IgD-negative memory B cell (primary cell): Measurements from ENCODE around the gene INKA2. TPM values are rescaled to one million over a fixed set of nuclear protein-coding genes. Genes with fewer than 3 reads are reported as not detected.

Experiments used
- H3K27ac Mint-ChIP-seq, 3 donors: one replicate each; pipeline ENCODE4 v1.8.0; 2020 to 2022; ENCODE audit warnings: mild to moderate bottlenecking in 3 of 3, mixed read lengths in 3 of 3, moderate library complexity in 1 of 3
- H3K27me3 Mint-ChIP-seq: one replicate; pipeline ENCODE4 v1.8.0; 2021; ENCODE audit warnings: mixed read lengths
- H3K36me3 Mint-ChIP-seq: one replicate; pipeline ENCODE4 v1.8.0; 2020; ENCODE audit warnings: mild to moderate bottlenecking, mixed read lengths
- H3K4me1 Mint-ChIP-seq, 3 donors: one replicate each; pipeline ENCODE4 v1.8.0; 2020 to 2022; ENCODE audit warnings: mixed read lengths in 3 of 3, mild to moderate bottlenecking in 1 of 3
- H3K4me3 Mint-ChIP-seq, 4 donors: one replicate each; pipeline ENCODE4 v1.8.0; 2020 to 2022; ENCODE audit warnings: mild to moderate bottlenecking in 4 of 4, mixed read lengths in 4 of 4, moderate library complexity in 3 of 4
- H3K9me3 Mint-ChIP-seq, 3 donors: one replicate each; pipeline ENCODE4 v1.8.0; 2020 to 2021; ENCODE audit warnings: mixed read lengths in 3 of 3, mild to moderate bottlenecking in 1 of 3
- polyA plus RNA-seq: library from polyadenylated mRNA; unstranded; fragments of 300-500 nt; fragmentation: Illumina TruSeq; gene quantifications from one replicate; pipeline ENCODE4 v1.2.3, GENCODE V29; 2021

INKA2 gene
- polyA plus RNA-seq, 1 donor from 2014 or later, result 1.3 TPM

DNA sequence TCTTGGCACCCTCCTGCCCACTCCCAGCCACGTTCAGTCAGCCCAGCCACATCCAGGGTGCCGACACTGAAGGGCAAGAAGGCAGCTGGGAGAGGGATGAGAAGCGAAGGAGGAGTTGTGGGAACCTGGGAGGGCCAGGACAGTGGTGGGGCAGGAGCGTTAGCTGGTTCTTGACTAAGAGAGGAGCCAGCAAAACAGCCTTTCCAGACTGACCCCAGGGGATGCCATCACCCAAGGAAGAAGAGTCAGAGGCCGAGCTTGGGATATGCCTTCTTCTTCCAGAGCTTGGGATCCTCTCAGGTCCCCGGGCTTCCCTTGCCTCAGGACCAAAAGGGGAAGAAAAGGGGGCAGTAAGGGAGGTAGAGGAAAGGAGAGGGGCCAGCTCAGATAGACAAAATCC is 7.2 kb downstream of the INKA2 start:
- Mint-ChIP-seq H3K4me3 (no peak overlapping the region), H3K27me3 (no peaks in the 10 kb centered on the region), H3K4me1 (peaks cover 0 to 4% (median 0%) of the 10 kb centered on the region in 3 donors), H3K9me3 (no peaks in the 10 kb centered on the region), H3K36me3 (no peaks in the 10 kb centered on the region), H3K27ac (no peak overlapping the region)

DNA sequence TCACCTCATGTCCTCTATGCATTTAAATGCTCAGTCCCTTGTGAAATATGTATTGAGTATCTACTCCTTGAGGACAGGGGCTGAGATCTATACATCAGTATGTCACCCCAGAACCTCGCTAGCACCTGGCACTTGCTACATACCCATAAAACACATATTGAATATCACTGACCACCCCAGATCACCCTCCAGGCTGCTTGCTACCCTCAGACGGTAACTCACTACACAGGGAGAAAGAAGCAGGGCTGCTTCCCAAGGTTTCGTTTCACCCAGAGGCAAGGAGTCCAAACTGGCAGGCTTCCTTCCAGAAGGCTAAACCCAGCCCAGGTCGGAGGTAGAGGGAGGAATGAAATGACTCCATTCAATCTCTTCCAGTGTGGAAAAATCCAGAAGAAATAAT is 8.5 kb downstream of the INKA2 start:
- Mint-ChIP-seq H3K4me1 (peaks cover 0 to 4% (median 0%) of the 10 kb centered on the region in 3 donors), H3K9me3 (no peaks in the 10 kb centered on the region), H3K36me3 (no peaks in the 10 kb centered on the region), H3K4me3 (no peak overlapping the region), H3K27ac (no peak overlapping the region), H3K27me3 (no peaks in the 10 kb centered on the region)

DNA sequence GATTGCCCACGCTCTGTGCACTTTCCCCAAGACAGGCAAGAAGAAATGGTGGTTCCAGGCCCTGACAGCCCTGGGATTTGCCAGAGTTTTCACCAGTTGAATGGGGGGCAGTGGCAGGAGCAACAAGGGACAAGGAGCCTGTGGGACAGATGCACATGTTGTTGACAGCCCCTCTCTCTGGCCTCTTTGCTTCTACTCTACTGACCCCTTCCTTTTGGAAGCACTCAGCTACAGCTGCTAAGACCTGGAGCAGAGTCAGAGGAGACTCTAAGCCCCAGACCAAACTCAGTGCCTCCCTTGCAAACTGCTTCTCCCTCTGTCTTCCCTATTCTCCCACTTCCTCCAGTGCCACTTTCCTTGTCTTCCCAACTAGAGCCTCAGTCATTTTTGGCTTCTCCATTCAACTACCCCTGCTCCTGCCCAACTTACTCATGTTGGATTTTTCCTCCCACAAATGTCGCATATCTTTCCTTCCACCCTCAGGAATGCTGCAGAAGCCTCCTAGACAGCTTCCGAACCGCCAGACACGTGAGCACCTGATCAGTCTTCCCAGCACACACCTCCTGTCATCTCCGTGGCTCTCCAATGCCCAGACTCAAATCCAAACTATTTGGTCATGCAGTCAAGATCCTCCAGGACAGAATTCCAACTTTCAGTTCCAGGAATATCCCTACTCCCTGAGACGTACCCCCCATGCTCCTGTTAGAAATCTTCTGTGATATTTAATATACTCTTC is 9.1 kb downstream of the INKA2 start:
- Mint-ChIP-seq H3K4me3 (peak overlapping the region in 1 of 4 donors; percentile 20), H3K9me3 (no peaks in the 10 kb centered on the region), H3K27me3 (no peaks in the 10 kb centered on the region), H3K4me1 (peaks cover 0 to 4% (median 0%) of the 10 kb centered on the region in 3 donors), H3K36me3 (no peaks in the 10 kb centered on the region), H3K27ac (no peak overlapping the region)

DNA sequence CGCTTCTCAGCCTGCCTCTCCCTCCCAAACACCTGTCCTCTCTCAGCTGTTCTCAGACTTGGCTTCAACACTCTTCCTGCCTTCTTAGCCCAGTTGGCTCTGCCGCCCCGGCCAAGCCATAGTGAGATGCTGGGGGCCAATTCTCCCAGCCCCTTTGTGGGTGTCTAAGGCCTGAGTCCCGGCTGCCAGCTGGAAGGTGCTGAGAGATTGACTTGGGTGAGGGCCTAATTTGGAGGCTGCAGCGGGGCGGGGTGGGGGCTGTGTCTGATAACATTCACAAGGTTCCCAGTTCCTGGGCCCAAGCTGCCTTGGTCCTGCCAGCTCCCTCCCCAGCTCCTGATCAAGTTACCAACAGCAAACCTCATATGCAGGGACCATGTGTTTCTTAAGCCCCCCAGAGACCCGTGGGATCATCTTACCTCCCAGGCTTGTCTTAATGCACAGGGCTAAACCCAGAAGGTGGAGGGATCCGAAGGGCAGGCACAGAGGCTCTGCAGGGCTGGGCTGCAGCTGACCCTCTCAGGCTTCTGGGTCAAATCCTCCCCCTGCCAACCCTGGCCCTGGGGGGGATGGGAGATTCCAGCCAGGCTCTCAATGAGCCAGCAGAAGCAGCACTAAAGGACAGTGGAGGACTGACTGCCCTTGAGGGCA is 9.8 kb downstream of the INKA2 start:
- Mint-ChIP-seq H3K27ac (no peak overlapping the region), H3K9me3 (no peaks in the 10 kb centered on the region), H3K4me1 (peaks cover 1 to 4% (median 3%) of the 10 kb centered on the region in 3 donors), H3K4me3 (no peak overlapping the region), H3K27me3 (no peaks in the 10 kb centered on the region), H3K36me3 (no peaks in the 10 kb centered on the region)

DNA sequence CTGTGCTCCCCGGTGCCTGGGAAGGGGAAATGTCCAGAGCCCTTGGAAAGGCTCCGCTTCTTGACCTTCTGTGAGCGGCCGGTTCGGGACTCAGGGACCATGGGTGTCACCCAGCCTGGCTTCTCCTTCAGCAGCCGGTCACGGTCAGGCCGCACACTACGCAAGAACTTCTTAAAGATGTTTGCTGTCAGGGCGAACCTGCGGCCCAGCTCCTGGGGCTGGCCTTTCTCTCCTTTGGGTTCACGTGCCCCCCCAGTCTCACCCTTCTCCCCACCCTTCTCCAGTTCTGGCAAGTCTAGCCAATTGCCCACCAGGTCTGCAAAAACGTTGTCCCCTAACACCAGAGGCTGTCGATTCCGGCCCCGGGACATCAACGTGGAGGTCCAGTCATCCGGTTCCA is 12.1 kb downstream of the INKA2 start:
- H3K9me3 Mint-ChIP-seq, result no peaks in the 10 kb centered on the region
- no peak overlapping the region for H3K4me3 Mint-ChIP-seq
- no peaks in the 10 kb centered on the region for H3K36me3 Mint-ChIP-seq

DNA sequence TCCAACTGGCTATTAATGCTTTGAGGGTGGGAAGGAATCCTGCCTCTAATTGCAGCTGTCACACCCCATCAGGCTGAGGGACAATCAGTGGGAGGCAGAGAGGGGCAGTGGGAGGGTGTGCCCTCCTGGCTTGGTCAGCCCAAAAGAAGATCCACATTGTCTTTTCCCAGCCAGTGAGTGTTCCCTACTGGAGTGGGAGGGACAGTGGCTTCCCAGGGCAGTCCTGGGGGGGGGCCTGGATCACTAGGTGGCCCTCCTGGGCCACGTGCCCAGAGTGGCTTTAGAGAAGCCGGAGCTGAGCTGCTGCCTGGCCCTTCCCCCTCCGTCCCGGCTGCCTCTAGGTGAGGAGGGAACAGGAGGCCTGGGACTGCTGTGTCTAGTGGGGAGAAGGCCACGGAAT is 14.0 kb downstream of the INKA2 start:
- H3K9me3 Mint-ChIP-seq, result no peaks in the 10 kb centered on the region
- peaks cover 14 to 21% (median 15%) of the 10 kb centered on the region in 3 donors for H3K4me1 Mint-ChIP-seq
- no peaks in the 10 kb centered on the region for H3K27me3 Mint-ChIP-seq
- peak overlapping the region in 2 of 3 donors; percentile 31 to 43 for H3K27ac Mint-ChIP-seq
- no peaks in the 10 kb centered on the region for H3K36me3 Mint-ChIP-seq
- H3K4me3 Mint-ChIP-seq, result no peak overlapping the region

More for the DNA sequence above, 12.1 kb downstream of the INKA2 start:
- Mint-ChIP-seq H3K27ac (no peak overlapping the region), H3K27me3 (no peaks in the 10 kb centered on the region), H3K4me1 (peaks cover 10 to 16% (median 15%) of the 10 kb centered on the region in 3 donors)

DNA sequence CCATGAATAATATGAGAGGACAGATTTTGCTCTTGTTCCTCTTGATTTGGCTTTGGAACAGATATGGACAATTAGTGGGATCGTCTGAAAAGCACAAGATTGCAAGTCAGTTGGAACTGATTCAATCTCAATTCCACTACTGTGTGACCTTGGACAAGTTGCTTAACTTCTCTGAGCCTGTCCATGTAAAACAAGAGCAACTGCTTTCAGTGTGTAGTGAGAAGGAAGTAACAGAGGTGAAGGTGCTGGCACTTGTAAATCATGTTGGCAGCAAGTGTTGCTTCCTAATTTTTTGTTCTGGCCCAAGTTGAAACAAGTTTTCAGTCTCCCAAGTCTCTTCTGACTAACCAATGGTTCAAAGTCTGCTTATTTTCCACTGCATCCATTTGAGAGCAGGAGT is 15.3 kb downstream of the INKA2 start:
- peaks cover 14 to 23% (median 15%) of the 10 kb centered on the region in 3 donors for H3K4me1 Mint-ChIP-seq
- no peak overlapping the region for H3K4me3 Mint-ChIP-seq
- H3K36me3 Mint-ChIP-seq, result no peaks in the 10 kb centered on the region
- H3K27ac Mint-ChIP-seq, result peak overlapping the region in 2 of 3 donors; percentile 31 to 46
- no peaks in the 10 kb centered on the region for H3K9me3 Mint-ChIP-seq
- H3K27me3 Mint-ChIP-seq, result no peaks in the 10 kb centered on the region

DNA sequence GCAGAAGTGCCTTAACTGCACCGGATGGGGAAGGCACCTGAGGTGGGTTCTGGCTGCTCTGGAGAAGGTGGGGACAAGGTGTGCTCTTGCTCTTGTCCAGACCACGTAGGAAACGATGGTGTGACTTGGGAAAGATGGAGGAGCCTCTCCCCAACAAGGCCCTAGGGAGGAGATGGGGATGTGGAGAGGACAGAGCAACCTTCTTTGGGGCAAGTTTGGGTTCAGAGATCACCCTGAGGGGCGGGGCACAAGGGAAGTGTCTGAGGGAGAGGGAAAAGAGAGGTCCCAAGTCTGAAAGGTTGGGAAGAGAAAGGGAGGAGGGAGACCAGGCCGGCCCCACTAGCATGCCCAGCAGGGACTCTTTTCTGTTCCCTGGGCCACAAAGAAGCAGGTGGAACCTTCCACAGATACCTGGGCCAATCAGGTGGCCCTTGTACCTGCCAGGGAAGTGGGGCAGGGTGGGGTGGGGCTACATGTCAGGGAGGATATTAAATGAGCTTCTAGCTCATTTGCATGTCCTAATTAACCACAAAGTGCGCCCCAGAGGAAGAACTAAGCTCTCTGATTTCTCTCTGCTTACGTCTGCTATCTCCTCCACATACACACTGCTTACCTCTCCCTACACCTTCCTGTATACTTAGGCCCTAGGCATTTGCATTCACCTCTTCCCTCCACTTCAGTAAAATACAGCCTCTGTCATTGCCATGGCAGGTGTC is 15.9 kb downstream of the INKA2 start:
- Mint-ChIP-seq H3K27ac (peak overlapping the region; percentile 31 to 87 (median 46)), H3K4me1 (peaks cover 14 to 23% (median 15%) of the 10 kb centered on the region in 3 donors), H3K27me3 (no peaks in the 10 kb centered on the region), H3K9me3 (no peaks in the 10 kb centered on the region), H3K36me3 (no peaks in the 10 kb centered on the region), H3K4me3 (no peak overlapping the region)

DNA sequence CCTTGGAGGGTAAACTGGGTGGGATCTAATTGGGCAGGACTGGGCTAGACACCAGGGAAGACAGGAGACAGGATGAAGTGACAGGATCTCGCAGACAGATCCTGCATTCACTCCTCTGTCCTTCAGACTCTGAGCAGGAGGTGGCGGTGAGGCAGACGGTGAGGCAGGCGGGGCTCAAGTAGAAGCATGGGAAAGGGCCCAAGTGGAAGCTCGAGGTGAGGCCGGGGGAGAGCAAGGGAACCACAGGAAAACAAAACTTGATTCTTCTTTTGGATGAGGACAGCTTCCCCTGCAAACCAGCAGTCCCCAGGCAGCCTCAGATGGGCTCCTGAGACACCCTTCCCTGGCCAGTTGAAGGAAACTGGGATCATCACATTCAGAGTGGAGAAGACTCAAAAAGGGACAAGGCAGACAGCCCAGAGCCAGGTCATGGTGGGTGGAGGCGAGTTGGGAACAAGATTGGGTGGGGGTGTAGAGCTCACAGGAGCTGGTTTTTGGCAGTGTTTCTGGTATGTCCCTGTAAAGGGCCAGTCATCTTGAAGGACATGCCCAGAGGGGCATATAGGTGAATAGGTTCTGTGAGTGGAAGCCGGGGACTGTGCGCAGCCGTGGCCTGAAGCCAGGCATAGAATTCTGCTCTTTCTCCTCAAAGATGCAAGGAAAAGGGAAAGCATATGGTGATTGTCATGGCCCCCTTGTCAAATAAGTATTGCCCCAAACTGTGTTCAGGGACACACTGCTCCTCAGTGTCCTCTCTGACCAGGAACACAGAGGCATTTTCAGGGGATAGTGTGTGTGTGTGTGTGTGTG is 18.0 kb downstream of the INKA2 start:
- Mint-ChIP-seq H3K27ac (peak overlapping the region in 2 of 3 donors; percentile 7 to 42), H3K27me3 (no peaks in the 10 kb centered on the region), H3K36me3 (no peaks in the 10 kb centered on the region), H3K9me3 (no peaks in the 10 kb centered on the region), H3K4me3 (no peak overlapping the region), H3K4me1 (peaks cover 14 to 23% (median 15%) of the 10 kb centered on the region in 3 donors)

DNA sequence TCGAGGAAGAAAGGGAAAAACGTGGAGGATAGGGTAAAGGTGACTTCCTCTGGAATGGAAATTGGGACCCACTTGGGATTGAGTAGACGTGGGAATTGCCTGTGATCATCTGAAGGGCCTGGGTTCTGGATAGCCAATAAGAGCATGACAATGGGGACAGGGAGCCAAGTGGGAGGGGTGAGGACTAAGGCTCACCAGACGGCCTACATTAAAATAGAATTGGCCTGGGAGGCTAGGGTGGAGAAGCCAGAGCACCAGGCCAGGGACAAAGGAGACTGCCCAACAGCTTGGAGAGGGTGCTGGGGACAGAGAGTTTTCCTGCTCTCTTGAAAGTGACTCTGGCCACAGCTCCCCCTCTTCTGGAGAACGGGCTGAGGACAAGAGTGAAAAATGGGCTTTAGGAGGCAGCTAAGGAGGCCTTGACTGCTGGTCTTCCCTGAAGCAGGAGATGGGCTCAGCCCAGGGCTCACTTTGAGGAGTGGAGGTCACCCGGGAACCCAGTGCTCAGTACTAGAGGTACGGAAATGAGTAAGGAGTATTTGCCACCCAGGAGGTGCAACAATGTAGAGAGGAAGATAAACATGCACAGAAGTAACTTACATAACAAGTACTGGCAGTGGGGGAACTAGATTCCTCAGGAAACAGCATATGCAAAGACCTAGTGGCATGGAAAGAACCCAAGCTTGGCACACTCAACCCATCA is 18.8 kb downstream of the INKA2 start:
- Mint-ChIP-seq H3K9me3 (no peaks in the 10 kb centered on the region), H3K27me3 (no peaks in the 10 kb centered on the region), H3K27ac (peak overlapping the region in 2 of 3 donors; percentile 7 to 76), H3K4me1 (peaks cover 14 to 23% (median 15%) of the 10 kb centered on the region in 3 donors), H3K36me3 (no peaks in the 10 kb centered on the region), H3K4me3 (no peak overlapping the region)

DNA sequence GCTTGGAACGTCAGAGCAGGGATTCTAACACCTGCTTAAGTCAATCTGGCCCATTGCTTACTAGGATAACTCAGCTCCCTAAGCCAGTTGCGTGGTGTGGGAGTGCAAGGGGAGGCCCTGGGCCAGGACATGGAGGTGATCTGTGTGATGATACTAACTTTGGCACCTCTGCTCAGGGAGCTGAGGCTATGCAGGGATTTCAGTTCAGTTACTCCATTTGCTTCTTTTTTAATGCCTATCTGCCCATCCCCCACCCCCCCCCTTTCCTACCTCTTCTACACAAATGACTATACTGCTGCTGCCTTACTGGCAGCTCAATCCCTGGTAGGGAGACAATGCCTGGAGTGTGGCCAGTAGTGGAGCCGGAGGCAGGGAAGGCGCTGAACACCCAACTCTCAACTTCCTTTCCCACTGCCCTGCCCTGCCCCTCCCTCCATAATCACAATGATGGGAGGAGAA is 19.5 kb downstream of the INKA2 start:
- H3K9me3 Mint-ChIP-seq, result no peaks in the 10 kb centered on the region
- no peaks in the 10 kb centered on the region for H3K36me3 Mint-ChIP-seq
- peaks cover 13 to 23% (median 14%) of the 10 kb centered on the region in 3 donors for H3K4me1 Mint-ChIP-seq
- H3K27ac Mint-ChIP-seq, result peak overlapping the region in 1 of 3 donors; percentile 76
- no peaks in the 10 kb centered on the region for H3K27me3 Mint-ChIP-seq
- no peak overlapping the region for H3K4me3 Mint-ChIP-seq

DNA sequence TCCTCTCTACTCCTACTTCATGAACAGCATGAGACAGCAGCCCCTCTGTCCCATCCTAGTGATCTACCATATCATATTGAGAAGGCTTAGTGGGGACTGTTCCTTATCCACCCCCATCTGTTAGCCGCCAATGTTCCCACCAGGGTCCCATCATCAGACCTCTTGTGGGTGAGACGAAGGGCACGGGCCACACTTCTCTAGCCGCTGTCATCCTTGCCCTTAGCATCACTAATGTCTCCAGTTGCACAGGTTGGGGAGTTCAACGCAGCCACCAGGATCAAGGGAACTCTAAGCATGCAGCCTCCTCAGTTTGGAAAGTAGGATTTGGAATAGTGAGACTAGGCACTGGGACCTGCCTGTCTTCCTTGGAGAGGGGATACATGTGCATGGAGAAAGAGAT is 20.1 kb downstream of the INKA2 start:
- Mint-ChIP-seq H3K27ac (peak overlapping the region in 2 of 3 donors; percentile 0 to 30), H3K9me3 (no peaks in the 10 kb centered on the region), H3K36me3 (no peaks in the 10 kb centered on the region), H3K4me1 (peaks cover 11 to 21% (median 14%) of the 10 kb centered on the region in 3 donors), H3K4me3 (peak overlapping the region in 1 of 4 donors; percentile 20), H3K27me3 (no peaks in the 10 kb centered on the region)

DNA sequence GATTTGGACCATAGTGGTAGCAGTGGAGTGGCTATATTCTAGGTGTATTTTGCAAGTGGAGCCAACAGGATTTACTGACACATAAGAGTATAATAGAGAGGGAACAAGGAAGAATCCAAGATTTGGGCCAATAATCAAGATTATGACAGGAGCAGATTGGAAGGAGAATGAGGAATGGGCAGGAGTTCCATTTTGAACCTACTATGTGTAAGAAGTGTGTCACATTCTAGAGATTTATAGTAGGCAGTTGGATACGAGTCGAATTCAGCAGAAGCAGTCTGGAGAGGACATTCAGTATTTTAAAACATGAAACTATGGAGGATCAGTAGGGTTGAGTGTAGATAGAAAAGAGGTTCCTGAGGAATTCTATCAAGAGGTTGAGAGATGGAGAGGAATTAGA is 21.7 kb downstream of the INKA2 start:
- H3K4me3 Mint-ChIP-seq, result no peak overlapping the region
- no peaks in the 10 kb centered on the region for H3K9me3 Mint-ChIP-seq
- peaks cover 0 to 6% (median 4%) of the 10 kb centered on the region in 3 donors for H3K4me1 Mint-ChIP-seq
- peak overlapping the region in 1 of 3 donors; percentile 9 for H3K27ac Mint-ChIP-seq
- H3K36me3 Mint-ChIP-seq, result no peaks in the 10 kb centered on the region
- no peaks in the 10 kb centered on the region for H3K27me3 Mint-ChIP-seq

DNA sequence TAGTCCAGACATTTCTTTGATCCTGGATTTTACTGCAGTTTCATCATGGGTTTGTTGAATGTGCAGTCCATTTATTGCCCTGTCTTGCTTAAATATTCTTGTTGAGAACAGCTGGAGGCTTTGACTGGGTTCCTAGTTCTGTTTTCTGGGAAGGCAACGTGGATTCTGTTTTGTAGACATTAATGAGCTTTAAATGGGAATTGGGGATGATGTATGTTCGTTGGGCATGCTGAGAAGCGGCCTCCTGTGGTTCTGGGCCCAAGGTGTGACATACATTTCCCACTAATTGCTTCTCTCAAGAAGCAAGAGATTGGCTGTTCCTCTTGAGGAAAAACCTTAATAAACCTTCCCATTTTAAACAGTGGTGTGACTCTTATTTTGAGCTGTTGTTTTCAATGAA is 22.9 kb downstream of the INKA2 start:
- no peaks in the 10 kb centered on the region for H3K36me3 Mint-ChIP-seq
- no peak overlapping the region for H3K4me3 Mint-ChIP-seq
- H3K27ac Mint-ChIP-seq, result peak overlapping the region in 2 of 3 donors; percentile 43 to 63
- H3K27me3 Mint-ChIP-seq, result no peaks in the 10 kb centered on the region
- H3K9me3 Mint-ChIP-seq, result no peaks in the 10 kb centered on the region
- peaks cover 0 to 6% (median 0%) of the 10 kb centered on the region in 3 donors for H3K4me1 Mint-ChIP-seq
